Type B pancreatic cell (in vitro differentiated cells): ENCODE data around the gene ANKZF1. TPM values are rescaled to one million over a fixed set of nuclear protein-coding genes. Genes with fewer than 3 reads are reported as not detected.

ENCODE experiments used
- DNase-seq: peaks from one replicate; pipeline ENCODE4 v3.0.0; 2021; ENCODE audit warnings: mixed read lengths; ENCODE audit not compliant: unreplicated experiment; ENCODE audit errors: extremely low spot score
- H3K27ac Mint-ChIP-seq: 2 replicates; pipeline ENCODE4 v1.8.0; 2021; ENCODE audit warnings: mild to moderate bottlenecking, mixed read lengths
- H3K27me3 Mint-ChIP-seq: 2 replicates; pipeline ENCODE4 v1.8.0; 2021; ENCODE audit warnings: mixed read lengths
- H3K36me3 Mint-ChIP-seq: 2 replicates; pipeline ENCODE4 v1.8.0; 2021; ENCODE audit warnings: mixed read lengths
- H3K4me1 Mint-ChIP-seq: one replicate; pipeline ENCODE4 v1.8.0; 2021; ENCODE audit warnings: mixed read lengths; ENCODE audit not compliant: unreplicated experiment
- H3K4me3 Mint-ChIP-seq: 2 replicates; pipeline ENCODE4 v1.8.0; 2021; ENCODE audit warnings: mild to moderate bottlenecking, mixed read lengths
- H3K9me3 Mint-ChIP-seq: 2 replicates; pipeline ENCODE4 v1.8.0; 2021; ENCODE audit warnings: mixed read lengths
- total RNA-seq: library from RNA; stranded (reverse); gene quantifications from 2 replicates; pipeline ENCODE4 v1.2.1, GENCODE V29; 2021; ENCODE audit warnings: low replicate concordance
- TF ChIP-seq, protein P1 (sequence below): fragments of 200-600 bp; sonication (generic); conservative IDR thresholded peaks from 2 replicates; pipeline ENCODE4 v1.5.0; 2021; ENCODE audit warnings: antibody characterized with exemption, mild to moderate bottlenecking

Gene ANKZF1
- total RNA-seq, 1 donor from 2014 or later: 58.7 TPM

- no peaks in the 10 kb centered on the region for H3K9me3 Mint-ChIP-seq
- no peak overlapping the region for H3K4me3 Mint-ChIP-seq
- DNase-seq: no peak
- TF ChIP-seq, protein P1, sequence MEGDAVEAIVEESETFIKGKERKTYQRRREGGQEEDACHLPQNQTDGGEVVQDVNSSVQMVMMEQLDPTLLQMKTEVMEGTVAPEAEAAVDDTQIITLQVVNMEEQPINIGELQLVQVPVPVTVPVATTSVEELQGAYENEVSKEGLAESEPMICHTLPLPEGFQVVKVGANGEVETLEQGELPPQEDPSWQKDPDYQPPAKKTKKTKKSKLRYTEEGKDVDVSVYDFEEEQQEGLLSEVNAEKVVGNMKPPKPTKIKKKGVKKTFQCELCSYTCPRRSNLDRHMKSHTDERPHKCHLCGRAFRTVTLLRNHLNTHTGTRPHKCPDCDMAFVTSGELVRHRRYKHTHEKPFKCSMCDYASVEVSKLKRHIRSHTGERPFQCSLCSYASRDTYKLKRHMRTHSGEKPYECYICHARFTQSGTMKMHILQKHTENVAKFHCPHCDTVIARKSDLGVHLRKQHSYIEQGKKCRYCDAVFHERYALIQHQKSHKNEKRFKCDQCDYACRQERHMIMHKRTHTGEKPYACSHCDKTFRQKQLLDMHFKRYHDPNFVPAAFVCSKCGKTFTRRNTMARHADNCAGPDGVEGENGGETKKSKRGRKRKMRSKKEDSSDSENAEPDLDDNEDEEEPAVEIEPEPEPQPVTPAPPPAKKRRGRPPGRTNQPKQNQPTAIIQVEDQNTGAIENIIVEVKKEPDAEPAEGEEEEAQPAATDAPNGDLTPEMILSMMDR: no peak
- no peaks in the 10 kb centered on the region for H3K36me3 Mint-ChIP-seq
- H3K4me1 Mint-ChIP-seq: no peaks in the 10 kb centered on the region
- H3K27me3 Mint-ChIP-seq: peaks cover 57% of the 10 kb centered on the region
- H3K27ac Mint-ChIP-seq: peak overlapping the region; percentile 9
These were observed 31.6 kb downstream of the ANKZF1 start for GRCh38 chr2:219261024-219261855.

DNA sequence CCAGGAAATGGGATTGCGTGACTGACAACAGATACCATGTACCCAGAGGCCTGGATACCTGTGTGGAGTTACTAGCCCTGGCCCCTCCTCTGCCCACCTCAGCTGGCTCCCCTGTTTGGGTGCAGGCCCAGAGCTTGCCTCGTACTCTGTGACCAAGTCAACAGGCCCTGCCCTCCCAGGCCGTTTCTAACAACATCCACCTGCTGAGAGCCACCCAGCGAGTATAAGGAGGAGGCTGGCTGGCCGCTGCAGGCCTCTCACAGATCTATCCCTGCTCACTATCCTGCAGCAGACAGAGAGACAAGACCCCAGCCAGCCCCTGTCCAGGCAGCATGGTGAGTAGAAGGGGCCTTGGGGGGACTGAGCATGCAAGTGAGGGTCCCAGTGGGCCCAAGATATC, 36.6 kb downstream of the ANKZF1 start:
- H3K9me3 Mint-ChIP-seq: no peaks in the 10 kb centered on the region
- peaks cover 45% of the 10 kb centered on the region for H3K27me3 Mint-ChIP-seq
- peak overlapping the region; percentile 29 for H3K27ac Mint-ChIP-seq
- no peaks in the 10 kb centered on the region for H3K36me3 Mint-ChIP-seq
- TF ChIP-seq, protein P1: no peak
- no peak overlapping the region for H3K4me3 Mint-ChIP-seq
- no peak for DNase-seq
- peaks cover 5% of the 10 kb centered on the region for H3K4me1 Mint-ChIP-seq

GRCh38 chr2:219266886-219267285, 37.3 kb downstream of the ANKZF1 start:
- Mint-ChIP-seq H3K9me3 (no peaks in the 10 kb centered on the region), H3K36me3 (no peaks in the 10 kb centered on the region), H3K4me1 (peaks cover 5% of the 10 kb centered on the region), H3K27me3 (peaks cover 43% of the 10 kb centered on the region), H3K4me3 (no peak overlapping the region), H3K27ac (no peak overlapping the region)
- no peak for DNase-seq
- TF ChIP-seq, protein P1: no peak

GRCh38 chr2:219268294-219268693, 38.7 kb downstream of the ANKZF1 start:
- Mint-ChIP-seq H3K4me3 (no peak overlapping the region), H3K9me3 (no peaks in the 10 kb centered on the region), H3K36me3 (no peaks in the 10 kb centered on the region), H3K27ac (peak overlapping the region; percentile 83), H3K4me1 (peaks cover 5% of the 10 kb centered on the region), H3K27me3 (peaks cover 40% of the 10 kb centered on the region)
- no peak for DNase-seq
- TF ChIP-seq, protein P1: no peak

GRCh38 chr2:219269362-219270054, 39.9 kb downstream of the ANKZF1 start:
- DNase-seq: no peak
- no peak overlapping the region for H3K4me3 Mint-ChIP-seq
- peaks cover 5% of the 10 kb centered on the region for H3K4me1 Mint-ChIP-seq
- H3K27me3 Mint-ChIP-seq: peaks cover 40% of the 10 kb centered on the region
- no peaks in the 10 kb centered on the region for H3K36me3 Mint-ChIP-seq
- no peaks in the 10 kb centered on the region for H3K9me3 Mint-ChIP-seq
- H3K27ac Mint-ChIP-seq: peak overlapping the region; percentile 11
- TF ChIP-seq, protein P1: no peak
